IPS-NIHi11 (cell line): ENCODE measurements around the gene MED13L.
"Not testable (repeated sequence)": the region's sequence is repeated elsewhere in the genome, so short reads cannot be mapped to it uniquely, and the experiment has no call there.

Experiments used
- DNase-seq: peaks from one replicate; pipeline ENCODE4 v3.0.0; 2012; ENCODE audit warnings: mixed read lengths, low spot score

Gene MED13L

DNA sequence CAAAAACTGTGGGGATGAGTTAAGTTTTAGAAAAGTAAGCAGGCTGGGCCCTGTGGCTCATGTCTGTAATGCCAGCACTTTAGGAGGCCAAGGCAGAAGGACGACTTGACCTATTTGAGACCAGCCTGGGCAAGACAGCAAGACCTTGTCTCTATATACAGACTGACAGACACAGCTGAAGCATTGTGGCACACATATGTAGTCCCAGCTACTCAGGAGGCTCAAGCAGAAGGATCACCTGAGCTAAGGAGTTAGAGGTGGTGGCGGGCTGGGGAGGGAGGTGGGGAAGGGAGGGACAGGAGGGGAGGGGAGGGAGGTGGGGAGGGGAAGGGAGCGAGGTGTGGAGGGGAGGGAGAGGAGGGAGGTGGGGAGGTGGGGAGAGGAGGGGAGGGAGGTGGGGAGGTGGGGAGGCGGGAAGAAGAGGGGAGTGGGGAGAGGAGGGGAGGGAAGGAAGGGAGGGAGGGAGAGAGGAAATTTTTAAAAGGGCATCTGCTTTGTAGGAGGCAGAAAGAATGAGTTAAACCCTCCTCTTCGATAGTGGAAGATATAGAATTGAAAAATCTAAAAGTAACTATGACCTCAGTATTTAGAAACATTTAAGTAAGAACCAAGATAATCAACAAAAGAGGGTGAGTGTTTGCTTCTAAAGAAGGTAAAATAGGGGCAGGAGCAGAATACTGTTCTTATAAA is 30.9 kb downstream of the MED13L start:
- DNase-seq, result no peak

DNA sequence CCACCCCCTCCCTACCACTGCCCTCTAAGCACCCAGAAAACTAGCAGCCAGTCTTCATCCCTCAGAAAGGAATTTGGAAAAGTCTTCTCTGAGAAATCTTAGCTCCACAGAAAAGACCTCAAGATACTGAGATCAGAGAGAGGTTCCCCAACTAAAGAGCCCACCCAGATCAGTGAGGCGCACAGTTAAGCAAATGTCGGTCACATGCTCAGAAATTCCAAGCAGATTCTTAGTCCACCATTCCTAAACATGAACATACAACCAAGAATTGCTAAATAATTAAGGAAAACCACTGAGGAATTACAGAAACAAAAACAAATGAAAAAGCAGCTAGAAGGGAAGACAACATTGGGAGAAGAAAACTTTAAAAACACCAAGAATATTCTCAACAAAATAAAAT is 32.3 kb downstream of the MED13L start:
- no peak for DNase-seq

DNA sequence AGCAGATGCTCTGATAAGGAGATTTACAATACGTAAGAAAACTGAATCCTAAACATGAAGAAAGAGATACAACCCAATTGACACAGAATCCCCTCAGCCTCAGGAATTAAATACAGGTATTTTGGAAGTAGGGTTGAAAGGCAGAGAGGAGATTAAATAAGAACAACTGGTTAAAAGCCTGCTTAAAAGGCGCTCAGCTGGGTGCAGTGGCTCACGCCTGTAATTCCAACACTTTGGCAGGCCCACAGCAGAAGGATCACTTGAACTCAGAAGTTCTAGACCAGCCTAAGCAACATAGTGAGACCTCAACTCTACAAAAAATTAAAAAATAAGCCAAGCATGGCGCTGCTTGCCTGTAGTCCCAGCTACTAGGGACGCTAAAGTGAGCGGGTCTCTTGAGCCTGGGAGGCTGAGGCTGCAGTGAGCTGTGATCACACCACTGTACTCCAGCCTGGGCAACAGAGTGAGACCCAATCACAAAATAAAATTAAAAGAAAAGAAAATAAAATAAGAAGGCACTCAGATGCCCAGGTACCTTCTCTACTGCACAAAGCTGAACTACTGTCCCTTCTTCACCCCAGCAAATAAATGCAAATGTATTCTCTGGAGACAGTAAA is 32.9 kb downstream of the MED13L start:
- no peak for DNase-seq

DNA sequence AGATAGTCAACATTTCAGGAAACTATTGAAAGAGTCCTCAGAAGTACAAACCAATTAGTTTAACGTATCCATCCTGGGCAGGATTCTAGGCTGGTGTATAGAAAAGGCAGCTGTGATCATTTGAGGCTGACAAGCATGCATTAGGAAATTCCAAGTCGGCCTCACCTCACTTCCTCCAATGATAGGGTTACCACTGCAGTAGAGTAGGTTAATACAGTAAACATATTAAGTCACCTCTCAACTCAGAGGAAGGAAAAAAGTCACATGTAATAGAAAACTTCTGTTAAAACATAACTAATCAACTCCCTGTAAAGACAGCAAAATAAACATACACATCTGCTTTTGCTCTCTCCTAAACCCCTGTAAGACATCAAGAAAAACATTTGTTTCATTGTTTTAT is 33.5 kb downstream of the MED13L start:
- DNase-seq, result no peak

DNA sequence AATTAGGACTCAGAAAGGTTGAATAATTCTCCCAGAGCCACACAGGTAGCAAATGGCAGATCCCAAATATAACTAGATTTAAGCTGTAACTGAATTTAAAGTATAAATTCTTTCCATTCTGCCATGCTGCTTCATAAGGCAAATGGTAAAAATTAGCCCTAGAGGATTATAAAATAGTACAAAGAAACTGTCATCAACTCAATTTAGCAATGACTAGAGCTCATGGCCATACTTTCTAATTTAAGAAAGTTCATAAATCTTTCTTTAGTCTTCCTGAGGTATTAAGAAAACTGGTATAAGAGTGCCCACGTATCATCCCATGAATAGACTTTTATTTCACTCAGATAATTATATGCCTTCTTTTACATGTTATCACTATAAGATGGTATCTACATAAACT is 34.8 kb downstream of the MED13L start:
- no peak for DNase-seq

DNA sequence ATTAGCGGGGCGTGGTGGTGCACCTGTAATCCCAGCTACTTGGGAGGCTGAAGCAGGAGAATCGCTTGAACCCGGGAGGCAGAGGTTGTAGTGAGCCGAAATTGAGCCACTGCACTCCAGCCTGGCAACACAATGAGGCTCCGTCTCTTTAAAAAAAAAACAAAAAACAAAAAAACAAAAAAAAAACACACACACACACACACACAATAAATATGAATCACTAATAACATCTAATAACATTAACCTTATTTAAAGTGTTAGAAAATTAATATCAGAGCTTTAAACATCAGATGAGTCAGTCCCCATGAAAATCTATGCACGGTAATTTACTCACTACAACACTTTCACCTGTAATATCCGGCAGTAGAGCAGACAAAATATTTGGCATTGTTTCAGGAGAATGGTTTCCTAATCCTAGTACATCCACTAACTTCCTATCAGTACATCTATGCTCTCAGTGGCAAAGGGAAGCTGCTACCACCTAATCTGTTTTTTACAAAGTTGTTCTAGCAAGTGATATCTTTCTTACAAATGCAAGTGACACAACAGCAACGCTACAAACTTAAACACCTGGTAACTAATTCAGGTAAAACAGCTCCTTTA is 36.2 kb downstream of the MED13L start:
- DNase-seq, result no peak

DNA sequence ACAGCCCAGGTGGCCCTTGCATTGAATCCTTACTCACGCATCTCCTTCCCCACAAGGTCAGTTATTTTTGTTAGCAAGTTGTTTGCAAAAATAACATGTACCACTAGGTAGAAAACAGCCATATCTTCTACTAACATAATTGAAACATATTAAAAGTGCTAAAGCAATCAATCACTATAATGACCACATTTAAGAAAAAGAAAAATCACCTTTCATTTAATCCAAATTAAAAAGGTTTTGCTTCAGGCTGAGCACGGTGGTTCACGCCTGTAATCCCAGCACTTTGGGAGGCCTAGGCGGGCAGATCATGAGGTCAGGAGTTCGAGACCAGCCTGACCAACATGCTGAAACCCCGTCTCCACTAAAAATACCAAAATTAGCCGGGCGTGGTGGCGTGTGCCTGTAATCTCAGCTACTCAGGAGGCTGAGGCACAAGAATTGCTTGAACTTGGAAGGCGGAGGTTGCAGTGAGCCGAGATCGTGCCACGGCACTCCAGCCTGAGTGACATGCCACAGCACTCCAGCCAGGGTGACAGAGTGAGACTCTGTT is 38.8 kb downstream of the MED13L start:
- DNase-seq, result not testable (repeated sequence)

DNA sequence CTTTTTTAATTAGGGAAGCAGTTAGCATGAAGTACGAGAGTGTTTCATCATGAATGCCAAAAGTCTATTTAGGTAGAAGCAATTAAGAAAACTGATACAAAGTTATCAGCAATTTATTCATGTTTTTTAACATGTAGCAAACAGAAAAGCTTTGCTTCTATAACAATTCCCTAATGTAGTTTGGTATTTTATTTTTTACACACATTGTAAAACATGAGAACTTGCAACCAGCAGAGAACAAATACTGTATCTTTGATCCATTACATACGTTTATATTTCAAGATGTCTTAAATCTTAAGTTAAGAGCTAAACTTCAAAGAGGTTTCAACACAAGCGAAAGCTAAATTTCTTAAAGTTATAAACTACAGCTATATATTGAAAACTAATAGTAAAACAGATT is 39.3 kb downstream of the MED13L start:
- no peak for DNase-seq

DNA sequence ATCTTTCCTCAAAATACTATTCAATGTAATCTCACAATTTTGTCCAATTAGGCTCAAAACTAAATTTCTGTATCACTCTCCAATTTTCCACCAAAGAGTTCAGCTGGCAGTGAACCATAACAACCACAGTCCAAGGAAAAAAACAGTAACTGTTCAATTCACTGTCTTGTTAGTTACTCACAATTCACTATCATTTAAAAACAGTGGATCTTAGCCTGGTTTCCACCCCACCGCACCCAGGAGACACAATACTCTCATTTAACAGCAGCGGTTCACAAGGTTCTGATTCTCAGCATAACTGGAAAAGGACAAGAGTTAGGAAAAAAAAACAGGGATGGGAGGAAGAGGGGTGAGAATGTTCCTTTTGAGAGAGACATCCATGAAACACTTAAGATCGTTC is 40.5 kb downstream of the MED13L start:
- no peak for DNase-seq

DNA sequence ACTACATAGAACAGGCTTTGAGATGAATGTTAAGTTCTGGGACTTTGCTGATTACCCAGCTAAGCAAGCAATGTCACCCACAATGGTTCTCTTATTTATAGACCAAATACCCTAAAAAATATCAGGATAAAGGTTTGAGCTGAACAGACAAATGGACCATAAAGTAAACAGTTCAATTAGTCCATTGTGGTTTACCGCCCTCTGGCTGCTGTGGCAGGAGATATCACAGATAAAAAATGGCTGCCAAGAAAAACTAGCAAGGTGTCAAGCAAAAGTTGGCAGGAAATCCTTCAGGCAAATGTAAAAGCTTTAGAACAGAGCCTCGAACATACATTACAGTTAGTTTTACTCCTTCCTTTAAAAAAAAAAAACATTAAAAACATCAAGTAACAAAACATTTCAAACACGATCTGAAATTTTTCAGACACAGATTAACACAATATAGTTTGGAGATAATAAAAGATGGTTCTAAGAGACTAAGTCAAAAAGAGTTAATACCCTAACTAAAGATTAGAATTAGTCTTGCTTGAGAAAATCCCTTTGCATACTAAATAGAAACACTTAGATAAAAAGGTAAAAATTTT is 41.3 kb downstream of the MED13L start:
- DNase-seq, result peak; percentile 30

DNA sequence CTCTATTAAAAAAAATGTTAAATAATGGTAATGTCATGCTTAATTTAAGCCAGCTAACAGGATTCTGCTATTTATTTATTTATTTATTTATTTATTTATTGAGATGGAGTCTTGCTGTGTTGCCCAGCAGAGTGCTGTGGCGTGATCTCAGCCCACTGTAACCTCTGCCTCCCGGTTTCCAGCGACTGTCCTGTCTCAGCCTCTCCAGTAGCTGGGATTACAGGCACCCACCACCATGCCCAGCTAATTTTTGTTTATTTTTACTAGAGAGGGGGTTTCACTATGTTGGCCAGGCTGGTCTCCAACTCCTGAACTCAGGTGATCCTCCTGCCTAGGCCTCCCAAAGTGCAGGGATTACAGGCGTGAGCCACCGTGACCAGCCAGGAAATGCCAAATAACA is 43.3 kb downstream of the MED13L start:
- not testable (repeated sequence) for DNase-seq

DNA sequence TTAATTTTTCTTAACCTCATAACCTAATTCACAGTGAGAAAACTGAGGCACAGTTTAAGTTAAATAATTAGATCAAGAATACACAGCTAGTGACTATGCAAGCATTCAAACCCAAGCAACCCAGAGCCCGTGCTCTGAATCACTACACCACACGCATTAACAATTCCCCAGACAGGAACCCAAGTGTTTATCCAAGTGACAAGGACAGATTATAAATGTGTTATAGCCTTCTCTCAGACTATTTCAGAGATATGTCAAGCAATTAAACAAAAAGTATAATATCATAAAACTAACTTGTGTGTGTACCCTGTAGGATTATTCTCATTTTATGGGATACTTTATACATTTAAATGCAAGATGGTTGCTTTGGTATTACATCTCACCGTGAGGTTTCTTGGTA is 43.8 kb downstream of the MED13L start:
- DNase-seq, result no peak

DNA sequence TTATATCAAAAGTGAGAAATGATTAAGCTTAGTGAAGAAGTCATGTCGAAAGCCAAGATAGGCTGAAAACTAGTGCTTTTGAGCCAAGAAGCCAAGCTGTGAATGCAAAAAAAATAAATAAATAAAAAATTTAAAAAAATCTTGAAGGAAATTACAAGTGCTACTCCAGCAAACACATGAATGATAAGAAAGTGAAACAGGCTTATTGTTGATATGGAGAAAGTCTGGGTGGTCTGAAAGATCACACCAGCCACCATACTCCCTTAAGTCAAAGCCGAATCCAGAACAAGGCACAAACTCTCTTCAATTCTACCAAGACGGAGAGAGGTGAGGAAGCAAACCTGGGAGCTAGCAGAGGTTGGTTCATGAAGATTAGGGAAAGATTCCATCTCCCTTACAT is 49.7 kb downstream of the MED13L start:
- DNase-seq, result no peak

DNA sequence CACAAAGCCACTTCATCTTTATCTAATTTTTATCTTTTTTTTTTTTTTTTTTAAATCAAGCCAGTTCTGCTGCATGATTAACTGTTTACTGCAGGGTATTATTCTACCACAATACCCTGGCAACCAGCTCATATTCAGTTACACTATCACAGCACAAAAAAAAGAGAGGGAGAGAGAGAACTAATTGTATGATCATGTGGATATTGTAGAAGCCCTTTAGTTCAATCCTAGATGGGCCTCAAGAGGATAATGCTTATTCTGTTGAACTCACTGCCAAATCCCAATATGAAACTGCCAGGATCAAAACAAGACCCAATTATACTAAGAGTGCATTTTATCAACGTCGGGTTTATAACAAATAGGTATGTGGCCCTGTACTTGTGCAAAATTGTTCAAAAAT is 51.5 kb downstream of the MED13L start:
- no peak for DNase-seq

DNA sequence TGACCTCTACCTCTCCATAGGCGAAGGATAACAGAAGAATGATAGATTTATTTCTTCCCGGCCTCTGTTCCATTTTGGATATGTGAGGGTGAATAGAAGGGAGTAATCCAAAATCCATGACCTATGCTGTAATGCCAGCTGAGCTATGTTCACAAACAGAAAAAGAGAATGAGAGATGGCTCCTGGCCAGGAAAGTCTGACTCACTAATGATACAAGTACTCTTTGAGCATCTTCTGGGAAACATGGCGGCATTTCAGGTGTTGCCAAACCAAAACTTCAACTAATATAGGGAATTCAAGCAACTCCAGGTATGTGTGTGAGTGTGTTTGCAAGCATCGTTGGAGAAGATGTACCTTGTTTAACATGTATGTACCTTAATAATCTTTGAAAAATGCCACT is 55.1 kb downstream of the MED13L start:
- DNase-seq, result no peak

DNA sequence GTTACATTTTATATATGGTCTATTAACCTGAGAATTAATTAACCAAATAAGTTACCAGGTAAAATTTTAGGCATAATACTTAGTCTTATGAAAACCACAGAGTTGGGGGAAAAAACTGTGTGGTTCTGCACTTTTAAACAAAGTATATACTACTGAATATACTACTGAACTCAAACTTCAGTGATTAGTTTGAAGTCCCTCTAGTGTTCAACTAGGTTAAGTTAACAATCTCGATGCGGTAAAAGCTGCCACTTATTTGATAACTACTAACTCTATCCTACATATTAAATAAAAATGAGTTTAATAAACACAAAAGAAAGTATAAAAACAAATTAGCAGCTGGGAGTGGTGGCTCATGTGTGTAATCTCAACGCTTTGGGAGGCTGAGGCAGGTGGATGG is 56.7 kb downstream of the MED13L start:
- no peak for DNase-seq

DNA sequence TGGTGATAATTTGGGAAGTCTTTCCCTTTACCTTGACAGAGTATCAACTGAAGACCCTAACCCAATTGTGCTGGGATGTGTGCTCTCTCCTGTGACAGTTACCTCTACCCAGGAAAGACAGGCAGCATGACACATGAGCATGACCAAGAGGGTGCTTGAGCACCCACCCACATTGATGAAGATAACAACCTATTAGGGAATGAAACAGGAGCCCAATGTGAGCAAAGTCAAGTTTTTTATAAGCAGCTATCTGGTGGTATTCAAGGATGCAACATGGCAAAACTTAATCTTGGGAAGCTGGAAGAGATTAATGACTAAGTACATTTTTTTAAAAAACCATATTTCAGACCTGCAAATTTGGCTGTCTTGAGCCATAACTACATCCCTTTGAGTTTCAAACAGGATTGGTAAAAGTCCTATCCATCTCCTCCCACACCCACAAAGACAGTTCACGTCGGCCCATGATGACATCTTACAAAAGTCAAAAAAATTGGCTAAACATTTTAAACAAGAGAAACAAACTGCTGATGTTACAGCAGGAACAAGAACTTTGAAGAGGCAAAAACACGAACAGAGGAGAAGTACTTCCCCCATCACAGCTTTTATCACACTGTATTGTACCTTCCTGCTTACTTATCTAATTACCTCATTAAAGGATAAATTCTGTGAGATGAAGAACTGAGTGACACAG is 60.3 kb downstream of the MED13L start:
- DNase-seq, result no peak

DNA sequence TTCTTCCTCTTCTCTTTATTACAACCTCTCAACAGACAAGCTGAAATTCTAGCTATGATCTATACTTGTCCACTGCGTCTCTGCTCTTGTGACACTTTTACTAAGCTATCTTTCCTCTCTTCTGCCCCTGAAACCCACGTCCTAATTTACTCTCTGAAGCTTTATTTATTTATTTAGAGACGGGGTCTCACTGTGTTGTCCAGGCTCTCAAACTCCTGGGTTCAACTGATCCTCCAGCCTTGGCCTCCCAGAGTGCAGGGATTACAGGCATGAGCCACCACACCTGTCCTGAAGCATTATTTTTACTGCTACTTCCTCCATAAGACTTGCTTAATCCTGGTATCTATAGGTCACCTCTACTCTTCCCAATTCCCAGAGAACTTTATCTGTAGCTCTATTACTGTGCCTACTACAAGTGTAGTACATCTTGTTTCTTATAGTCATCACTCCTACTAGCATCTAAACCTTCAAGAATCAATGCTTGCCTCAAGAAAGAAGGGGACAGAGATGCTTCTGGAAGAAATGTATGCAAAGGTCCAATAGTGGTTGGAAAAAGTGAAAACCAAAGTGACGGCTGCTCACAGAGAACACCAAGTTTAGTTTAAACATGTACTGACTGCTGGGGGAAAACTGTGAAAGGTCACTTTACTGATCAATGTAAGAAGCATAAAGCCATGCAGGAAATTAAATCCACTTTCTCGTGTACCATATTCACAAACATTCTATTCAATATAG is 61.3 kb downstream of the MED13L start:
- DNase-seq, result no peak

DNA sequence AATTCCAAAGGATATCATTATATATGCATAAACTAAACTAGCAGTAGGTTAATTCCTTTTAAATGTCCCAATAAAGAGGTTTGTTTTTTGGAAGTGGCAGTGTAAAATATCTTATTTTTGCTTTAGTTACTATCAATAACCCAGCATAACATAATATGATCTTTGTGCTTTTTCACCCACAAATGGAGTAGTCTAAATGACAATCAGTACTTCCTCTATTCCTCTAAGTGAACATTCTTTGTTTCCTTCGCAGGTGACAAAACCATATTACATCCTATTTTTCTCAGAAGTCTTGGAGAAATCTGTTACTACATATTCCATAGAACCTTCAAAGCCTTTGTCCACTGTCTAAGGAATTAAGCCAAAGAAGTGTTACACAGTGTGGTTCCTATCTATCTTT is 62.5 kb downstream of the MED13L start:
- no peak for DNase-seq

DNA sequence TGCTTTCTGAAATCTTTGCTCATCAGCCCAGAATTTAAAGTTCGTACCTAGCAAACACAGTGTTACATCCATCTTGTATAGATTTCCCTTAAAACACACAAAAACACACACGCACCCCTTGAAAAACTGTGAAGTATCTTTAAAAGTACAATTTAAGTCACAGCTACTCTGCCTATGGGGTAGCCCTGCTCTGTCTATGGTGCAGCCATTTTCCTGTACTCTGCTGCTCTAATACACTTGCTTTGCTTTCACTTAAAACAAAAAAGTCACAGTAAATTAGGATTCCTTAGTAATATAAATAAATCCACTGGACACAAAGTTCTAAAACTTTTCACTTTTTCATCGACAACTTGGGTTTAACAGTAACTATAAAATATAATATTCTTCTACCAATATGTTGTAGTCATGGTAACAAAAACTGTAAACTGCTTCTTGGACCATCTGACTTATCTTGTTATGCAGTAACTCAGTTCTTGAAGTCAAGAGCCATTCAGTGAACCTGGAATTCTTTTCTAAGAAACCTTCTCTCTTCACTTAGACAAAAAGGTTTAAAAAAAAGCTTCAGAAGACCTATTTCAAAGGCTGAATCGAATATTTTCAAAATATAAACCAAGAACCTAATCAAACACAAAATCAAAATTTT is 63.5 kb downstream of the MED13L start:
- no peak for DNase-seq

DNA sequence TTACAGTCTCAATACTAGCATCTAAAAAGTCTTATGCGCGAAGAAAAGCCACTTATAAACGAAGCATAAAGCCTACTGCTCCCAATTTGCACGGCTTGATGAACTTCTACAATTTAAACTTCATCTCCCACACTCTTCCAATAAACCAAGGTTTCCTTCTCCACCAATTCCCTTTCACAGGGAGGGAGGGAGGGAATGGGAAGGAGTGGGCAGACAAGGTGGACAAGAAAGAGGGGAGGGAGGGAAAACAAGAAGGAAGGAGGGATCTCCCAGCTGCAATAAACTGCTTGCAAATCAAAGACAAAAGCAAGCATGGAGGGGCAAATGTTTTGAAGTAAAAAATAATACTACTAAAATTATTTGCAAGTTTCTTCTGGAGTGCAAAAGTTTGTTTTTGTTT is 64.5 kb downstream of the MED13L start:
- DNase-seq, result no peak
